H1 (cell line): Measurements from ENCODE around the gene EBF3.

Experiments used
- ASH2L ChIP-seq: fragments of 200-600, 300-600 bp; sonication (generic); IDR thresholded peaks from one replicate; pipeline ENCODE4 v1.7.1; 2017; ENCODE audit warnings: low read length
- CTCF ChIP-seq, 3 experiments: IDR thresholded peaks; 1 replicate in 2 of 3; 2 replicates in 1 of 3; pipeline versions ENCODE4 v1.5.1 to v1.6.1; 2011; ENCODE audit warnings: low read length in 3 of 3, mild to moderate bottlenecking in 3 of 3, inconsistent platforms in 2 of 3, low read depth in 1 of 3, moderate library complexity in 1 of 3; ENCODE audit not compliant: insufficient read depth in 1 of 3; ENCODE audit errors: control extremely low read depth in 1 of 3
- EP300 ChIP-seq, 2 experiments: IDR thresholded peaks; 1 replicate in 1 of 2; 2 replicates in 1 of 2; pipeline ENCODE4 v1.6.1; 2011 to 2012; ENCODE audit warnings: low read depth in 2 of 2, low read length in 2 of 2, mild to moderate bottlenecking in 2 of 2, borderline replicate concordance in 1 of 2, inconsistent platforms in 1 of 2, moderate library complexity in 1 of 2
- MAX ChIP-seq: IDR thresholded peaks from 2 replicates; pipeline ENCODE4 v1.6.1; 2012; ENCODE audit warnings: inconsistent platforms
- NRF1 ChIP-seq: IDR thresholded peaks from 2 replicates; pipeline ENCODE4 v1.6.1; 2011; ENCODE audit warnings: mild to moderate bottlenecking, low read depth, low read length, improper control_type of control experiment
- PHF8 ChIP-seq: fragments of 200-600 bp; sonication (generic); conservative IDR thresholded peaks from 2 replicates; pipeline ENCODE4 v1.7.1; 2012; ENCODE audit warnings: low read depth, mild to moderate bottlenecking, inconsistent platforms, low read length, moderate library complexity
- POLR2A ChIP-seq, 2 experiments: IDR thresholded peaks; 1 replicate in 1 of 2; 2 replicates in 1 of 2; pipeline ENCODE4 v1.6.1; 2011; ENCODE audit warnings: low read depth in 2 of 2, low read length in 2 of 2, mild to moderate bottlenecking in 2 of 2; ENCODE audit errors: control extremely low read depth in 1 of 2
- RAD21 ChIP-seq, 2 experiments: IDR thresholded peaks in 1 of 2; conservative IDR thresholded peaks in 1 of 2; 2 replicates each; pipeline ENCODE4 v1.6.1; 2011; ENCODE audit warnings: low read depth in 2 of 2, low read length in 2 of 2, improper control_type of control experiment in 1 of 2, inconsistent platforms in 1 of 2, mild to moderate bottlenecking in 1 of 2, moderate library complexity in 1 of 2
- YY1 ChIP-seq: IDR thresholded peaks from 2 replicates; pipeline ENCODE4 v1.6.1; 2011; ENCODE audit warnings: low read depth, mild to moderate bottlenecking, low read length

DNA sequence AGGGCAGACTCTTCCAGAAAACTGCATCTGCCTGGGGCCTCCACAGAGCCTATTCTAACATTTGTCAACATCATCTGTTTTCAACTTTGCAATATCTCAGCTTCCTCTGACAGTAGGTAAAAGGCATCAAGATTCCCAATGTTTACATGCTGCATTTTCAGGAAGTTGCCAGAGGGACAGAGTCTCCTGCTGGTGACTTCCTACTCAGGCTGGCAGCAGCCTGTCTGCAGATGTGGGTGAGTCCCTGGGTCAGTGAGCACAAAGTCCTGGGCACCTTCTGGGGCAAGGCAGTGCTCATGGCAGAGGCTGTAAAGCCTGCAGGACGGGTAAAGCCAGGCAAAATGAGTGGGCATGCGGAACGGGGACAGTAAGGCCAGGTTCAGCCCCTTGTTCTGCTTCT is 69.4 kb downstream of the EBF3 start:
- TF ChIP-seq RAD21 (IDR thresholded peaks at IDR 0.05 in 1 of 2, conservative IDR thresholded peaks at IDR 0.05 in 1 of 2; ENCODE audit: low read depth in 2 of 2, low read length in 2 of 2) (no peak), YY1 (no peak), ASH2L (no peak), CTCF (IDR thresholded peaks at IDR 0.05; ENCODE audit: control extremely low read depth in 1 of 3, insufficient read depth in 1 of 3, low read depth in 1 of 3, low read length in 3 of 3) (no peak), PHF8 (no peak), MAX (no peak), NRF1 (no peak), EP300 (IDR thresholded peaks at IDR 0.05; ENCODE audit: borderline replicate concordance in 1 of 2, low read depth in 2 of 2, low read length in 2 of 2) (no peak), POLR2A (IDR thresholded peaks at IDR 0.05; ENCODE audit: control extremely low read depth in 1 of 2, low read depth in 2 of 2, low read length in 2 of 2) (no peak)
